Neural cell (in vitro differentiated cells): ENCODE results near the gene GRIPAP1.

Experiments
- CTCF ChIP-seq: fragments of 450-650 bp; IDR thresholded peaks from 2 replicates; pipeline ENCODE4 v1.5.1; 2014; ENCODE audit warnings: antibody characterized with exemption, mild to moderate bottlenecking, moderate library complexity; ENCODE audit not compliant: poor library complexity, severe bottlenecking
- EP300 ChIP-seq: fragments of 450-650 bp; conservative IDR thresholded peaks from 2 replicates; pipeline ENCODE4 v1.6.1; 2014; ENCODE audit warnings: antibody characterized with exemption, mild to moderate bottlenecking, moderate library complexity; ENCODE audit not compliant: poor library complexity, severe bottlenecking
- EZH2 ChIP-seq: fragments of 200-600, 300-800 bp; shearing (Covaris generic), sonication (generic); IDR thresholded peaks from 2 replicates; pipeline ENCODE4 v1.6.1; 2014; ENCODE audit warnings: antibody characterized with exemption, low read length, borderline replicate concordance, mild to moderate bottlenecking; ENCODE audit not compliant: insufficient read depth, poor library complexity, severe bottlenecking
- MXI1 ChIP-seq: fragments of 450-650 bp; conservative IDR thresholded peaks from 2 replicates; pipeline ENCODE4 v1.6.1; 2014; ENCODE audit warnings: antibody characterized with exemption, mild to moderate bottlenecking; ENCODE audit not compliant: poor library complexity, severe bottlenecking
- POLR2AphosphoS5 ChIP-seq: IDR thresholded peaks from 2 replicates; pipeline ENCODE4 v1.6.1; 2012
- RAD21 ChIP-seq: fragments of 450-650 bp; conservative IDR thresholded peaks from 2 replicates; pipeline ENCODE4 v1.6.1; 2014; ENCODE audit warnings: antibody characterized with exemption, mild to moderate bottlenecking, moderate library complexity
- SMC3 ChIP-seq: fragments of 450-650 bp; conservative IDR thresholded peaks from 2 replicates; pipeline ENCODE4 v1.6.1; 2014; ENCODE audit warnings: antibody characterized with exemption, mild to moderate bottlenecking, moderate library complexity; ENCODE audit not compliant: poor library complexity
- TAF1 ChIP-seq: IDR thresholded peaks from 2 replicates; pipeline ENCODE4 v1.6.1; 2012; ENCODE audit warnings: low read depth

GRCh38 chrX:49039598-49040375 lies 37.7 kb upstream of the GRIPAP1 start:
- no peak for TF ChIP-seq EP300
- no peak for TF ChIP-seq CTCF
- no peak for TF ChIP-seq TAF1
- TF ChIP-seq EZH2: no peak
- no peak for TF ChIP-seq POLR2AphosphoS5
- no peak for TF ChIP-seq SMC3
- no peak for TF ChIP-seq MXI1
- no peak for TF ChIP-seq RAD21
